HL-60 (cell line): ENCODE data around the gene SLC10A7.

Source experiments
- CTCF ChIP-seq: IDR thresholded peaks from one replicate; pipeline ENCODE4 v1.5.1; 2011; ENCODE audit warnings: low read length, control low read depth, inconsistent platforms; ENCODE audit not compliant: insufficient read depth
- GABPA ChIP-seq: IDR thresholded peaks from 2 replicates; pipeline ENCODE4 v1.6.1; 2012; ENCODE audit warnings: low read depth
- POLR2AphosphoS5 ChIP-seq: IDR thresholded peaks from 2 replicates; pipeline ENCODE4 v1.6.1; 2012; ENCODE audit warnings: low read depth
- REST ChIP-seq: IDR thresholded peaks from 2 replicates; pipeline ENCODE4 v1.6.1; 2012; ENCODE audit warnings: low read depth; ENCODE audit not compliant: insufficient replicate concordance

GRCh38 chr4:146294776-146295175, 227.0 kb downstream of the SLC10A7 start:
- no peak for TF ChIP-seq CTCF
- TF ChIP-seq POLR2AphosphoS5: no peak
- TF ChIP-seq GABPA: no peak
- TF ChIP-seq REST: no peak
